GM12801 (cell line): ENCODE results near the gene TSFM.

Experiments used
- CTCF ChIP-seq: IDR thresholded peaks from one replicate; pipeline ENCODE4 v1.5.1; 2011; ENCODE audit warnings: control low read depth; ENCODE audit not compliant: insufficient read length; ENCODE audit errors: extremely low read depth

TSFM gene

GRCh38 chr12:57838594-57839302 lies 56.2 kb downstream of the TSFM start:
- no peak for TF ChIP-seq CTCF

- no peak for TF ChIP-seq CTCF
These were observed 57.4 kb downstream of the TSFM start for GRCh38 chr12:57839996-57840395.

DNA sequence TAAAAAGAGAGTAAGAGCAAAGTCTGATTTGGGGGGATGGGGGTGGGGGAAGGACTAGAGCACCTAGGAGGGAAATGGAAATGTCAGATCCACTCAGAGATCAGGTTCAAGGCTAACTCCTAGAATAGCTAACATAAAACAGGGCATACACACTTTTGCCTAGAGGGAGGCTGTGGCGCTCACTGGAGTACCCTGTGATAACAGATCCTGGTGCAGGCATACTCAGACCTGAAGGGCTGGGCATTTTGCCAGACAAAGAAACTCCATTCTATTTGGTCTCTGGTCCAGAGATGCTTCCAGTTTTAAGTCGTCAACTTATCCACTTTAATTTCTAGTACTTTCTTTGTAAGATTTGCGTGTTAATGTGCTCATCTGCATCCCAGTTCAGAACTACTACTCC lies 58.1 kb downstream of the TSFM start:
- no peak for TF ChIP-seq CTCF

GRCh38 chr12:57841445-57841844 lies 58.9 kb downstream of the TSFM start:
- TF ChIP-seq CTCF = no peak

- TF ChIP-seq CTCF = no peak
These were observed 60.0 kb downstream of the TSFM start for GRCh38 chr12:57842342-57843294.

- TF ChIP-seq CTCF = no peak
These were observed 62.3 kb downstream of the TSFM start for GRCh38 chr12:57844709-57845477.
